Hindlimb muscle (tissue), 1 donor: Measurements from ENCODE around the gene NKAIN2. TPM values are rescaled to one million over a fixed set of nuclear protein-coding genes. Genes with fewer than 3 reads are reported as not detected.
"Not testable (repeated sequence)": the region's sequence is repeated elsewhere in the genome, so short reads cannot be mapped to it uniquely, and the experiment has no call there.

Source experiments
- DNase-seq: peaks from one replicate; pipeline ENCODE4 v3.0.0-alpha.2; 2013
- polyA plus RNA-seq: library from polyadenylated mRNA; unstranded; fragments of 120-200 nt; gene quantifications from one replicate; pipeline ENCODE4 v1.2.1, GENCODE V29; 2013; ENCODE audit not compliant: insufficient read length

The NKAIN2 gene
- polyA plus RNA-seq, 1 donor: 5.2 TPM

DNA sequence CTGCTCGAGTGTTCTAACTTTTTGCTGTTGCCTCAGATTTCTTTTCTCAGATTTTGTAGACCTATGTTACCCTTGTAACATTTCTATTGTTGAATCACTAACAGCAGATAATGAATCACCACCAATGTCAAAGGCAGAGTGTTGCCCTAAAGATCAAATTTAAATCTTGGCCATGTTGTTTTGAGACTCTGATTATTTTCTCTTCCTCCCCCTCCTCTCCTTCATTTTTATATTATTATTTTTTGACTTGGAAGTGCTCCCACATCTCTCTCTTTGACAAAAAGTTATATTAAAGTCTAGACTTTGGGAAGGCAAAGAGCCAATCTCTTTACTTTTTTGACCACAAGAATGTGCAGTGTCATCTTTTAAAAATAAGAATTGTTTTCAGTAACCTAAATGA lies 422.7 kb downstream of the NKAIN2 start:
- DNase-seq: no peak

DNA sequence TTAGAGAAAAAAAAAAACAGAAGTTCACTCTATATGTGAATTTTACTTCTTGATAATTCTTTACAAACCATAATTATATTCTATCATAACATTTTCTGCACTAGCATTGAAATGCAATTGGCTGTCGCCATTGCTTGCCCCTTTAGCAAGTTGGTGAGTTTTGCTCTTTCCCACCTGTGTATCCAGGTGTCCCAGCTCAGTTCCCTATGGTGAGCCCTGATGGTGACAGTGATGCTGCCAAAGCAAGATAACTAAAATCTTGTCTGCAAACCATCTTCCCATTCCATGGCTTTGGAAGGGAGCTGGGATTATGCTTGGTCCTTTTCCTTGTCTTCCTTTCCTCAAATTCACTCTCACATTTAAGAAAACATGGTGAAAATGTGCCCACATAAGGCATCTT lies 429.6 kb downstream of the NKAIN2 start:
- no peak for DNase-seq

DNA sequence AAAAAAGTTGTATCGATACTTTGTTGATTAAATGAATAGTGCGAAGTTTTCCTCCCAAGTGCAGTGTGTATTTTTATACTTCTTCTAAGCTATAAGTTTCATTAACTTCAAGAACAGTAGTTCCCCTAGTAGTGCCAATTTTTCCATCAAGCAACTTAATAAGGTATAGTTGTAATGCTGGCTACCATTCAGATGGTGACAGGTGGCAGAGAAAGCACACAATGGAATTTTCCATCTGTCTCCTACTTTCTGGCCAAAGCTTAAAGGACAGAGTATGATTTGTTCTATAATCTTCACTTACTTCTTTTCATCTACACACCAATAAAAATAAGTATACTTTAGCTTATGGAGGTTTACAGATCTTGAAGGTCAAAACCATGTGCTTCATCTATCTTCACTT lies 431.1 kb downstream of the NKAIN2 start:
- DNase-seq: no peak

DNA sequence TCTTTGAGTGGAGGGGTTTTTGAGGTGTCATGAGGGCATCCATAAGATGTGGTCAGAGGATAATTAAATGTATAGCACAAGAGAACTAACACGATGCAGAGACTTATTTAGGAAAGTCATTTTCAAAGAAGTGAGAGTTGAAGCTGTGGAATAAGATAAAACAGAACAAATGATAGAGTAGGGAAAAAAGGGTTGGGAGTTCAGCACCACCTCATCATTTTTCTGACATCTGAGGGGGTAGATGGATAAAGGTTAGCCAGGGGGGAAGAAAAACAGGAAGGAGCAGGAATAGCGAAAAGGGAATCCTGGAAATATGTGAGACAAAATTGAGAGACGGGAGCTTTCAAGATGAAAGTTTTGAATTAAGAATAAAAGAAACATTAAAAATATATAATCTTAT lies 434.2 kb downstream of the NKAIN2 start:
- no peak for DNase-seq

DNA sequence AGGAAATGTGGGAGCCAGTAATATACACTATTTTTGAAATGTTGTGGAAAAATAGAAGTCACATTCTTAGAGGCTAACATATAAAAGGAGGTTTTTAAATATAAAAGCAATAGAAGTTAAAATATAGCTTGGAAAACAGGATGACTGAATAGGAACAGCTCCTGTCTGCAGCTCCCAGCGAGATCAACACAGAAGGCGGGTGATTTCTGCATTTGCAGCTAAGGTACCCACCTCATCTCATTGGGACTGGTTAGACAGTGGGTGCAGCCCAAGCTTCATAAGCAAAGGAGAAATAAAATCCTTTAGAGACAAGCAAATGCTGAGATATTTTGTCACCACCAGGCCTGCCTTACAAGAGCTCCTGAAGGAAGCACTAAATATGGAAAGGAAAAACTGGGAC lies 434.7 kb downstream of the NKAIN2 start:
- not testable (repeated sequence) for DNase-seq

DNA sequence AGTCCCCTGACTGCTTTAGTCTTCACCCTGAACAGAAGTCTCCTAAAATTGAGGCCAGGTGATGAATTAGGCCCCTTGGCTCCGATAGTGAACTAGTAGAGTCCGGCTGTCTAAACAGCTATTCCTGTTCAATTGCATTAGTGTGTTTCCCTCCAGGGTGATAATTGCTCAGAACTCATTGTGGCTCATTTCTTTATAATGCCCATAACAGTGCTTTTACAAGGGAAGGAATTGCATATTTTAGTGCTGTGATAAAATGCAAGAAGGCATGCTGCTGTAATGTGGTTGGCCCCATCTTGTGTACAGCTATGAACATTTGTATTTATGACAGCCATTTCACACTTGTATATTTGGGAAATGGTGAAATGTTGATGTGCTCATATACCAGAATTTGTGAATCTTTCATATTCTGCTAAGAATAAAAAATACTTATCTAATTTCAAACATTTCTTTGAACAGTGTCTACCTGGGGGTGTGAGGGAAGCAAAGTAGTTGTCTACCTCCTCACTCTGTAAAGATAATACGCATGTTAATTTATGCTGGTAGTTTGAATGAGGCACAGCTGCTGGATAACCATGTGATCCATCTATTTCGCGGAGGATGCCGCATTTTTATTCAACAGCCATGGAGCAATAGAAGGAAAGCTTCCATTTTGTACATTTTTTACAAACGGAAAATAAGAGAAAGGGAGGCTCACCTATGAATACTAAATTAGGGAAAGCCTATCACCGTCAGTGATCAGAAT lies 451.4 kb downstream of the NKAIN2 start:
- DNase-seq: no peak

DNA sequence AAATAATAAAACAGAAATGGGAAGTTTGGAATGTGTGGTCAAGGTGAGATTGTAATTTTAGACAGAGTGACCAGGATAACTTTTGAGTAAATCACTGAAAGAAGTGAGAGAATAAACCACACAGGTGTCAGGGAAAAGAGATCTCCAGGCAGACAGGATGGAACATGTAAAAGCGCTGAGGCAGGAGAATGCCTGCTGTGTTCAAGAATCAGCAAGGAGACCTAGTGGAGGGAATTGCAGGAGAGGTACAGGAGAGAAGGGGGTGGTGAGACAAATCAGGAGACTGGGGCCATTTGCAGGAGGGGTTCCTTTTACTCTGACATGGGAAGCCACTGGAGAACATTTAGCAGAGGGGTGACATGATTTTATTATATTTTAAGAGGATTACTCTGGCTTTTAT lies 456.7 kb downstream of the NKAIN2 start:
- no peak for DNase-seq

DNA sequence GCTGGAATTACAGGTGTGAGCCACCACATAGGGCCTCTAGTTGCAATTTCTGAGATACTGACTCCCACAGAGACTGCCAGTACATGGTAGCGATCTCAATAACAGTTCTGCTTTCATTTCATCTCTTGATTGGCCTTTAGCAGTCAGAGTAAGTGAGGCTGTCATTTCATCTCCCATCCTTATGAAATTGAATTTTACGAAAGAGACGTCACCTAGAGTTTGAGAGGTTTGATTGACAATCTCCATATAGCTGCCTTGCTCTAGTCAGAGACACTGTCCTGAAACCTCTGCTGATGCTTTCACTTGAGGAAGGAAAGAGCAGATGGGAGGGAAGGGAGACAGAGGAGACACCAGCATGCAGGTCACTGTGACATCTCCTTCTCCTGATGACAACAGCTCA lies 466.1 kb downstream of the NKAIN2 start:
- no peak for DNase-seq

DNA sequence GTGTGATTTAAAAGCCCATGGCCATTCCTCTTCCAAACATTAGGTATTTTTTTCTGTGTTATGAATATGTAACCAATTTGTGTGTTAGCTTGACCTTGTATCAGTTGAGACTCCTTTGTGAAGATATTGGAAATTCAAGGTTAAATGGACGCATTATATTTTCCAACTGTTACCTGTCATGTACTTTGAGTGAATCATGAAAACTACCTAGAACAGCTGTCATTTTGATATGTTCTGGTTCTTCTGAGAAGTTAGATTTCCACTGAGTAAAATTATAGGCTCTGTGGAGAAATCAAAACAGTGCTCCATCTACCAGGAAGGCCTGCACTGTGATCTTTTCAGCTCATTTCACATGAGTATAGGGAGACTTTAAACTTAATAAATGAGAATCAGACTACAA lies 470.0 kb downstream of the NKAIN2 start:
- DNase-seq: no peak

DNA sequence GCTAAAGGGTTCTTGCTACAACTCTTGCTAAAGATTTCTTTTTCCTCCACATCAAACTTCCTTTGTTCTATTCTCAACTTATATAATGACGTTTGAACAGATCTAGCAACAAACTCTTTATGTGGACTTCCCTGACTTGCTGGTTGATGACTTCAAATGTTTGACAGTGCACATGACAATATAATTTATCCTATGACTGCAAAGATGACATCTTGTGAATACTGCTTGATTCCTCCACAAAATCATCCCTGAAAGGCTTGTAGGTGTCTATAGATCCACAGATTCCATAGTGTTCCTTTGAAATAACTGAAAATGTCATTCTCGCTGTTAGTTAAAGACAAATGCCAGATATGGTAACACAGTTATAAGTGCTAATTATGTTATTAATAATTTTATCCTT lies 478.9 kb downstream of the NKAIN2 start:
- no peak for DNase-seq

DNA sequence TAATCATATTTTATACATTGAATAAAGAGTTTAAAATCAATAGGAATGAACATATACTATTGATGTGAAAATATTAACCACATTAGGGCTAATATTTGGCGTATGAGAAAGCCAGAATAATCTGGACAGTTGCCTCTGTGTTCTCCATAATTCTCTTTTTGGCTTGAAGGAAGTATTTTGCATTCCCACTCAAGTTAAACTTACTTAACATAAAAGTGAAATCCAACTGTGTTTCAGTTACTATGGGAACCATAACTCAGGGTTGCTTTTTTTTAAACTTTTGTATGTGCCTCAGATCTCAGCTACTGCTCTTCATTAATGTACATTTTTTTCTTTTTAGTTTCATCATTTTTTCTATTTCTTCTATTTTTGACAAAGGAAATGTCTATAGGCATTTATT lies 479.8 kb downstream of the NKAIN2 start:
- DNase-seq: peak; percentile 39

DNA sequence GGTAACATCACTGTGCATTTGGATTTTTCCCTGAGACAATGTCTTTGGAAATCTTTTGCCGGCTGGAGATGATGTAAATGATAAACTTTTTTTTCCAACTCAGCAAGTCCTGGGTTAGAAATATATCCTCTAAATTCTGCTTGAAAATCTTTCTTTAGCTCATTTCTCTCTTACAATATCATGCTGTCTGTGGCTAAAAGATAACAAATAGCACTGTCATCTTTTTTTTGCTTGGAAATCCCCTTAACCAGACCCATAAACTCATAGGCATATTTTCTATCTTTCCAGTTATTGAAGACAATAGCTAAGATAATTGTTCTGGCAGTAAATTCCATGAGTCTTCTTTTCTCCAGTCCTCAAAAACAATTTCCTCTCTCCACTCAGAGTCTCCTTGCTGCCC lies 481.5 kb downstream of the NKAIN2 start:
- DNase-seq: no peak

DNA sequence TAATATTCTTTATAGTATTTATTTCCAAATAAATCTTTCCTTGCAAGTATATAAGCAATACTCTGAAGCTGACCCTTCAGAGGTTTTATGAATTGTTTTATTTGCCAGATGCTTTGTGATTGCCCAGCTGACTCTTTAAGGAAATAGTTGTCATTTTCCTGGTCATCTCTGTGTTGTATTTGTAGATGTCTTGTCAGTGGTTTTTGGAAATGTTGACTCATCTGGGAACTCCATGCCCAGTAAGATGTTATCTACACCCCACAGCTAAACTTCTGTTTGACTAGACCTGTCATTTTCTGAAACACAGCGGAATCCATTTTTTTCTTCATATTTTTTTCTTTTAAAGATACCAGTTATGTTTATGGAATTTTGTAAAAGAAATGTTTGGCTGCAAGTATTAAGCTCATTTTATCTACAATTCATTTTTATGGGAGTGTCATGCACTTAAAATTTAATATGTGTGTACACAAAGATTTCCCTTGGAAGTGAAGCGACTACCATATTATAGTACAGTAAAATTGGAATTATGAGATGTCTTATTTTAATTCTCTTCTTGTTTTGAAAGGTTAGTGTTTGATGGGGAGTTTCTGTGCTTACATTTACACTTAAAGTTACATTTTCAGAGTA lies 491.0 kb downstream of the NKAIN2 start:
- no peak for DNase-seq

DNA sequence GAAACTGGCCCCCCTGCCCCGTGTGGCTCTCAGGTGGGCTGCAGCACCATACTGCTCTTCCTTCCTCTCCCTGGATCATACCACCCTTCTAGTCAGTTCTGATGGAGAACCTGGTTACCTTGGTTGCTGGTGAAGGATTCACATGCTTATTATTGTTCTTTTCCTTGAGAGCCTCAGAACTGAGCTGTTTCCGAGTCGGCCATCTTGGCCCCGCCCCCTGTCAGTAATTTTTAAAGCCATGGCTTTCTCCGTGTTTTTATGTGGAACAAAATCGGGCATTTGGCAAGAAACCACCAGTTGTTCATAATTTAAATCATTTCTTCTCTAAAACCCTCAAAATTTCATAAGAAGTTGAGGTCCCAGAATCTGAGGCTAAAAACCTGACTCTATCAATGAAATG lies 493.8 kb downstream of the NKAIN2 start:
- DNase-seq: no peak

DNA sequence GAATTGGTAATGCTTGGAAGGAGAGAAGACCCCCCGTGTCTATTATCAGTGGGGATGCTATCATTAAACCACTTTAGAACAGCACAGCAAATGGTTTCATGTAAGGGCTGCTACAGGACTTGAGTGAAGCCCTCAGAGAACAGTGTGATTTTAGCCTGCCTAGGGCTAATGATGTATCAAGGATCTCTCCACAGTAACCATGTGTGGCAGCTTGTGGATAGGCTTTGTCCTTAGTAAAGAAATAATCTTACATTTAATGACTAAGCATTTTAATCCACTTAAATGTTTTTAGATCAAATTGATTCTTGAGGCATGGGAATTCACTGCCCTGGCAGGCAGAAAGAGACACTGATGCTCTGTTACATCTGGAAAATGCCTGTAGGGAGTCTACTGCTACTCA lies 495.1 kb downstream of the NKAIN2 start:
- DNase-seq: no peak

DNA sequence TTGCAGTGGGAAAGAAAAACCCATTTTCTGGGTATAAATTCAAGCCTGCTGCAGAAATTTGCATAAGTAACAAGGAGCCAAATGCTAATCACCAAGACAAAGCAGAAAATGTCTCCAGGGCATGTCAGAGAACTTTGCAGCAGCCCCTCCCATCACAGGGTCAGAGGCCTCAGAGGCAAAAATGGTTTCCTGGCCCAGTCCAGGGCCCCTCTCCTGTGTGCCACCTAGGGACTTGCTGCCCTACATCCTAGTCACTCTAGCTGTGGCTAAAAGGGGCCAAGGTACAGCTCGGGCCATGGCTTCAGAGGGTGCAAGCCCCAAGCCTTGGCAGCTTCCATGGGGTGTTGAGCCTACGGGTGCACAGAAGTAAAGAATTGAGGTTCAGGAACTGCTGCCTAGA lies 497.2 kb downstream of the NKAIN2 start:
- DNase-seq: not testable (repeated sequence)

DNA sequence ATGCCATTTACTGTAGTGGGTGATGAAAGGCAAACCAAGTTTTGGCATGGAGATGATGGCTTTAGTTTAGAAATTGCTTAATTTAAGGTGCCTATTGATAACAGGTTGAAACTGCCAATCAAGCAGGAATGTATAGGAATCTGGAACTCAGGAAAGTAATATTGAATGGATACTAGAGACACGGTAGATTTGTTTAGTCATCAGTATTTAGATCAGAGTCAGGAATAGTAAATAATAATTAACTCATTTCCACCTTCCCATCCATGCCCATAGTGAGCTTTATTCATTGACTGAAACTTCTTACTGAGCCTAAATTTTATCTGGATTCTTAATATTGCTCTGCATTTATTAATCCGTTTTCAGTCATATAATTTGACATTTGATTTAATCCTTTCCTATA lies 500.3 kb downstream of the NKAIN2 start:
- no peak for DNase-seq

DNA sequence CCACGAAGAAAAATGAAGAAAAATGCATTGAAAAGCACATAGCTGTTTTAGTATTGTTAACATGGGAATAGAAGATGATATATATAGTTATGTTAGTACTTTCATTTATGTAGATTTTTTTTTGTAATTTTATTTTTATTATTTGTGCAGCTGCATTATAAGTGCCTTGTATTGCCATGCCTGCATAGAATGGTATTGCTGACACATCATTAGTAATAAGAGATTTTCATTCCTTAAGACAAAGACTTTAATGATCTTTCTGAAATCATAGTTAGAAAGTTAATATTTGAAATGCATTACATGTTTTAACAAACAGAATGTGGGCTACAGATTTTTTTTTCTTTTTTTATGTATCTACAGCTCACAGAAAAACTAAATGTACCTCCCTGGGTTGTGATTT lies 506.5 kb downstream of the NKAIN2 start:
- DNase-seq: no peak

DNA sequence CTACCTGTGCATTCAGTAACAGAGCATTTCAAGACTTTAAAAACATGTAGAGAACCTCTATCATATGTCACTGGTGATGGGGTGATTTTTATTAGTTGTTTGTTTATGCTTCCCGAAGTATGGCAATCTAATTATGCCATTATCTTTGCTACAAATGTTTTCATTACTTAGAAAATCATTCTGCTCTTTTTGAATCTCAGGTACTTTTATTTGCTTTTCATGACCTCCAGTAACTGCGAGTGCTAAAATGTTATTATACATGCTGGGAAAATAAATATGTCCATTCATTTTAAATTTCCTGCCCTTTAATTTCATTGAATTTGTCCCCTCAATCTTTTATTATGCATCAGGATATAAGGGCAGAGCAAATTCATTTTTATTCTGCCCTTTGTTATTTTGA lies 515.7 kb downstream of the NKAIN2 start:
- no peak for DNase-seq

DNA sequence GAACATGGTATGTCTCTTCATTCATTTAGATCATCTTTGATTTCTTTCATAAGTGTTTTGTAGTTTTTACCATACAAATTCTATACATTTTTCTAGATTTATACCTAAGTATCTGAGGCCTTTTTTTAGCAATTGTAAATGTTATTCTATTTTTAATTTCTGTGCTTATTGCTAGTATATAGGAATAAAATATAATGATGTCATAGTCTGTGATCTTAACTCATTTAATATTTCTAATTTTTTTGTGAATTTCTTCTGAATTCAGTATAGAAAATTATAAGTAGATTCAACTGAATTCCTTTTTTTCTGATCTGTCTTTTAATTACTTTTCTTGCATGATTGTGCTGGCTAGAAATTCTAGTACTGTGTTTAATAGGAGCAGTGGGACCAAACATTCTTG lies 520.6 kb downstream of the NKAIN2 start:
- DNase-seq: no peak

DNA sequence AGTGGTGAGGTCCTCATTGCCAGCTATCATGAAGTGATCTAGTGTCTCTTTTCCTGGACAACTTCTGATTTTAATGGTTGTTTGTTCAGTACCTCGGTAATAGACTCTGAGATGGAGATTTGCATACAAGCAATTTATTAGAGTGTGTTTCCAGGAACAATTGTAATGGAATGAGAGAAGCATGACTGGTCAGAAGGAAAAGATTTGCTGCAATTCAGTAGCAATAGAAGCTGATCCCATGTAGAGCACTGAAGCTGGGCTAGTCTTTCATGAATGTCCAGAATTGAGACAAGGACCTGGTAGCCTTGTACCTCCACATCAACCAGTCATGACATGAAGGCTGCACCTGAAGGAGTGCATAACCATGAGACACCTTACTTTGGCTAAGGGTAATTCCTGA lies 526.5 kb downstream of the NKAIN2 start:
- DNase-seq: no peak

DNA sequence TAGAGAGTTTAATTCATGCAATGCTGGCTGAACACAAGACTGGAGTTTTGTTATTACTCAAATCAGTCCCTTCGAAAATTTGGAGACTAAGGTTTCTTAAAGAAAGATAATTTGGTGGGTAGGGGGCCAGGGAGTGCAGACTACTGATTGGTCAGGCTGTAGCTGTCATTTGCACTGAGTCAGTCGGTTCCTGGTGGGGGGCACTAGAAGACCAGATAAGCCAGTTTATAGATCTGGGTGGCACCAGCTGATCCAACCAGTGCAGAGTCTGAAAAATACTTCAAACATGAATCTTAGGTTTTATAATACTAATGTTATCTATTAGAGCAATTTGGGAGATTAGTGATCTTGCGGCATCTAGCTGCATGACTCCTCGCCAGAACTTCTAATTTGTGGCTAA lies 530.7 kb downstream of the NKAIN2 start:
- no peak for DNase-seq

DNA sequence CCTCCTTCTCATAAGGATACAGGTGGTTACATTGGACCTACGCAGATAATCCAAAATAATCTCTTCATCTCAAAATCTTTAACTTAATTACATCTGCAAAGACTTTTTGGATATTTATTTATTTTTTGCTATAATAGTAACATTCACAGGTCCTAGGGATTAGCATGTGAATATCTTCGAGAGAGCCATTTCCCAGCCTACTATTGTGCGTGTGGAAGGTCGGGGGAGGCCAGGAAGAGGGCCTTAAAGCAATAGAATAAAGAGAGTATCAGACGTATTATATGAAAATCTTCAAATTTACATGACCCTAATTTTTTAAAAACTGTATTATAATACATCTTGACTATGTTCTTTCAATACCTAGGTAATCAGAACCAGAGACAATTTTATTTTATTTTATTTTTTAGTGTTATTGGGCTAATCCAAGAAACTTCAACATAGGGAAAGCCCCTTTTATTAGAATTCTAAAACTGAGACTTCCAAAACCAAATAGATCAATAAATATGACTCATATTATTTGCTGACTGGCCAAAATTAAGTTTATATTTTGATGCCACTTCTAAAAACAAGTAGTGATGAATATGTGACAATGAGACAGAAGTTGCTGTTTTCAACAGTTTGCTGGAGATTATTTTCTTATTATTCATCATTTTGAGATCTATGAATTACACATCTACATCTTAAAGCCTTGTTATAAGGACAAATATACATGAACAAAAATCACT lies 536.1 kb downstream of the NKAIN2 start:
- DNase-seq: no peak

DNA sequence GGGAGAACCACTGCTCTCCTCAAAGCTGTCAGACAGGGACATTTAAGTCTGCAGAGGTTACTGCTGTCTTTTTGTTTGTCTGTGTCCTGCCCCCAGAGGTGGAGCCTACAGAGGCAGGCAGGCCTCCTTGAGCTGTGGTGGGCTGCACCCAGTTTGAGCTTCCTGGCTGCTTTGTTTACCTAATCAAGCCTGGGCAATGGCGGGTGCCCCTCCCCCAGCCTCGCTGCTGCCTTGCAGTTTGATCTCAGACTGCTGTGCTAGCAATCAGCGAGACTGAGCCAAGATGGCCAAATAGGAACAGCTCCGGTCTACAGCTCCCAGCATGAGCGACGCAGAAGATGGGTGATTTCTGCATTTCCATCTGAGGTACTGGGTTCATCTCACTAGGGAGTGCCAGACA lies 544.7 kb downstream of the NKAIN2 start:
- DNase-seq: not testable (repeated sequence)
